PFSK-1 (cell line): ENCODE results near the gene DRGX.

Experiments
- POLR2AphosphoS5 ChIP-seq: IDR thresholded peaks from 2 replicates; pipeline ENCODE4 v1.6.1; 2012; ENCODE audit warnings: low read depth, mild to moderate bottlenecking, control low read depth, low read length, moderate library complexity
- REST ChIP-seq, 2 experiments: IDR thresholded peaks; 2 replicates each; pipeline versions ENCODE4 v1.6.1 to v1.8.0; 2011 to 2012; ENCODE audit warnings: low read depth in 2 of 2, low read length in 2 of 2, control low read depth in 1 of 2, inconsistent platforms in 1 of 2, mild to moderate bottlenecking in 1 of 2, moderate library complexity in 1 of 2; ENCODE audit not compliant: insufficient read depth in 1 of 2
- SIN3A ChIP-seq: IDR thresholded peaks from 2 replicates; pipeline ENCODE4 v1.6.1; 2012; ENCODE audit warnings: mild to moderate bottlenecking, low read length, moderate library complexity, borderline replicate concordance; ENCODE audit not compliant: insufficient read depth
- TAF1 ChIP-seq: IDR thresholded peaks from 2 replicates; pipeline ENCODE4 v1.6.1; 2012; ENCODE audit warnings: low read length, control low read depth, borderline replicate concordance; ENCODE audit not compliant: insufficient read depth

DNA sequence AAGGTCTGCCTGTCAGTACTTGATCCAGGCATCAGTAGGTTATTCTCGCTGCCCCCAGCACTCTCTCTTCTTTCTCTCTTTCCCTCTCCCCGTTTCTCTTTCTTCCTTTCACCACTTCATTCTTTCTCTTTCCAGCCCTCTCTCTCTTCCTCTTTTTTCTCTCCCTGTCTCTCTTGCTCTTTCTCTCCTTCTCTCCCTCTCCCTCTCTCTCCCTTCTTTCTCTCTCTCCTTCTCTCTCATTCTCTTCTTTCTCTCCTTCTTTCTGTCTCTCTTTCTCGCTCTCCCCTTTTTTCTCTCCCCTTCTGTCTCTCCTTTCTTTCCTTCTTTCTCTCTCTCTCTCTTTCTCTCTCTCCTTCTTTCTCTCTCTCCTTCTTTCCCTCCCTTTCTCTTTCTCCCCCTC, 7.5 kb upstream of the DRGX start:
- TF ChIP-seq POLR2AphosphoS5 = no peak
- no peak for TF ChIP-seq REST (IDR thresholded peaks at IDR 0.05; ENCODE audit: insufficient read depth in 1 of 2, low read depth in 2 of 2, low read length in 2 of 2)
- TF ChIP-seq TAF1 = no peak
- TF ChIP-seq SIN3A = no peak
